Small intestine (tissue), 7 donors: Measurements from ENCODE around the gene JARID2. TPM values are rescaled to one million over a fixed set of nuclear protein-coding genes. Genes with fewer than 3 reads are reported as not detected.
"Not testable (repeated sequence)": the region's sequence is repeated elsewhere in the genome, so short reads cannot be mapped to it uniquely, and the experiment has no call there.

Experiments used
- DNase-seq, 2 donors: peaks; one replicate each; pipeline versions ENCODE4 v3.0.0 to v3.0.0-alpha.2; 2013
- FAIRE-seq: peaks from 2 replicates; lab custom pipeline; 2012; peaks lifted over from hg19 to GRCh38; lab: Jason Lieb, UNC
- H3K27ac ChIP-seq, 3 donors: one replicate each; pipeline ENCODE4 v1.5.1; 2013; ENCODE audit warnings: low read length in 2 of 3, mild to moderate bottlenecking in 2 of 3, control low read depth in 1 of 3, inconsistent platforms in 1 of 3, low read depth in 1 of 3, moderate library complexity in 1 of 3
- H3K27me3 ChIP-seq, 3 donors: one replicate each; pipeline ENCODE4 v1.6.1; 2013; ENCODE audit warnings: low read length in 3 of 3, inconsistent platforms in 1 of 3; ENCODE audit not compliant: control insufficient read depth in 3 of 3, insufficient read depth in 3 of 3
- H3K36me3 ChIP-seq, 3 donors: one replicate each; pipeline ENCODE4 v1.6.1; 2013; ENCODE audit warnings: low read length in 3 of 3, inconsistent platforms in 1 of 3, low read depth in 1 of 3, mild to moderate bottlenecking in 1 of 3, moderate library complexity in 1 of 3; ENCODE audit not compliant: control insufficient read depth in 3 of 3, insufficient read depth in 2 of 3
- H3K4me1 ChIP-seq, 3 donors: one replicate each; pipeline ENCODE4 v1.6.1; 2013; ENCODE audit warnings: low read length in 2 of 3, inconsistent platforms in 1 of 3, low read depth in 1 of 3, mild to moderate bottlenecking in 1 of 3, moderate library complexity in 1 of 3; ENCODE audit not compliant: control insufficient read depth in 3 of 3, insufficient read depth in 2 of 3
- H3K4me3 ChIP-seq, 3 donors: one replicate each; pipeline ENCODE4 v1.5.1; 2013; ENCODE audit warnings: low read length in 3 of 3, control low read depth in 1 of 3, inconsistent platforms in 1 of 3, low read depth in 1 of 3, mild to moderate bottlenecking in 1 of 3, moderate library complexity in 1 of 3
- H3K9me3 ChIP-seq, 2 donors: one replicate each; pipeline ENCODE4 v1.6.1; 2013; ENCODE audit warnings: low read depth in 1 of 2, low read length in 1 of 2; ENCODE audit not compliant: control insufficient read depth in 2 of 2, insufficient read depth in 1 of 2
- WGBS, 3 donors: extraction: QIAGEN DNeasy Blood & Tissue Kit; methylation state at CpG; one replicate each; pipeline ENCODE4 v1.1.7; 2013; 5-methylcytosine and 5-hydroxymethylcytosine counted together
- polyA plus RNA-seq, 4 donors: library from polyadenylated mRNA; stranded (reverse) in 3 of 4; unstranded in 1 of 4; fragments of 200-250 nt in 3 of 4; fragments of 120-200 nt in 1 of 4; gene quantifications; one replicate each; pipeline versions ENCODE4 v1.2.1 to v1.2.3, GENCODE V29; 2013
- donor health status: healthy with polysubstance abuse.
- donor health status: control.
- donor health status: control.
- donor health status: Bipolar disorder and iron deficiency.
- donor health status: healthy.

Gene JARID2
- polyA plus RNA-seq, 4 donors: 4.9 to 10.5 (median 6.7) TPM

DNA sequence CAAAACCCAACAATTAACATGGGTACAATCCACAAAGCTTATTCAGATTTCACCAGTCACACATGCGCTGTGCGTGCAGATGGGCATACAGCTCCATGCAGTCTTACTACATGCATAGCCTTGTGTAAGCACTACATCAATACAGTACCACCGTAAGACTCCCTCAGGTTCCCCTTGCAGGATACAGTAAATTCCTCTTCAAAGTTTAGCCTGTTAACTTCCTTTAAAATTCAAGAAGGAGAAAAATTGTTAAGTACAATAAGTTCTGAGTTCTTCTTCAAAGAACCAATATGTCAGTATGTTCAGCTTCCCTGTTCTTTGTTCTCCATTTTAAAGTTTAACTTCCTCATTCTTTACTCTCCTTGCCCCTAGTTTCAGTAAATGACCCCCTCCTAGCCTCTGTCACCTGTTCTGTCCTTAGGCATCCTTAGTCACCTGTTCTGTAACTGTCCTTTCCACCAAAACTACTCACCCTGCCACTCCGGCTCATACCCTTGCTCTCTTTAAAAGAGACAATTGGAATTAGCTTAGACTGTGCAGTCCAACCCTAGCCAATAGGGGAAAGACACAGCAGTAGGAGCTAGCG, 297.6 kb downstream of the JARID2 start:
- FAIRE-seq, DNase-seq, H3K4me3 ChIP-seq, H3K4me1 ChIP-seq, H3K36me3 ChIP-seq, H3K27me3 ChIP-seq, H3K9me3 ChIP-seq, H3K27ac ChIP-seq: not testable (repeated sequence)
- WGBS, 3 donors: 95 to 98% (median 96%) methylated on average over 5 of the region's 5 CpGs

DNA sequence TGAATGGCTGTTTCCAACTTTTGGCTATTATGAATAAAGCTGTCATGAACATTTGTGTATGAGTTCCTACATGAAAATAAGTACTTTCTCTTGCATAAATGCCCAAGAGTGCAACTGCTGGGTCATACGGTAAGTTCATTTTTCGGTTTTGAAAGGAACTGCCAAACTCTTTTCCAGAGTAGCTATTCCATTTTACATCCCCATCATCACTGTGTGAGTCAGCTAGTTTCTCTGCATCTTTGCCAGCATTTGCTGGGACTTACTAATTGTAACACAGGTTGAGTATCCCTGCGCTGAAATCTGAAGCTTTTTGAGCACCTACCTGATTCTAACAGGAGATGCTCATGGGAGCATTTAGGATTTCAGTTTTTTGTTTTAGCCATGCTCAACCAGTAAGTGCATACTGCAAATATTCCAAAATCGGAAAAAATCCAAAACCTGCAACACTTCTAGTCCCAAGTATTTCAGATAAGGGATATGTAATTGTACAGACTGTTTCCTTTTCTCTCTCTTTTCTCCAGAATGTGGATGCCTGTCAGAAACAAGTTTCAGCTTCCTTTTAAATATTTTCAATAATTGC, 298.5 kb downstream of the JARID2 start:
- no peak overlapping the region for H3K27ac ChIP-seq
- no peaks in the 10 kb centered on the region for H3K4me1 ChIP-seq
- 91 to 99% (median 95%) methylated on average over 4 of the region's 4 CpGs for whole genome bisulfite sequencing, 3 donors
- H3K36me3 ChIP-seq: peaks cover 0 to under 1% (median 0%) of the 10 kb centered on the region in 3 donors
- FAIRE-seq (no peak), DNase-seq (no peak)
- no peak overlapping the region for H3K4me3 ChIP-seq
- no peaks in the 10 kb centered on the region for H3K27me3 ChIP-seq
- peaks cover 0 to 9% of the 10 kb centered on the region in 2 donors for H3K9me3 ChIP-seq

DNA sequence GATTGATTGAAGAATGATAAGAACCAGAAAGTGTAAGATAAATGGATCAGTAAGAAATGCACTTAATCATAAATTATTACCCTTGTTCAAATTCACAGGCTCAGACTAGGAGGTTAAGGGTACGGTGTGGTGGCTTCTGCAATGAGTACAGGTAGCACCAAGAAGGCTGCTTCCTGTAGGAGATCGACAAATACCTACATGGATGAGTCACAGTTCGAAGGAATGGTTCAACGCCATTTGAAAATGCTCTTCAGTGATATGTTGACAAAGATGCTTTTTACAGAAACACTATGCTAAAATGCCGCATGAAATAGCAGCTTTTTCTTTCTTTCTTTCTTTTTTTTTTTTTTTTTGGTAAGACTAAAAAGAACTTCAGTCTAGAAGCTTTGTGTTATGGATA, 300.7 kb downstream of the JARID2 start:
- DNase-seq: no peak
- Histone ChIP-seq H3K4me3 (no peak overlapping the region), H3K9me3 (peaks cover 0 to 9% of the 10 kb centered on the region in 2 donors), H3K27me3 (no peaks in the 10 kb centered on the region), H3K4me1 (peaks cover 0 to 4% (median 0%) of the 10 kb centered on the region in 3 donors), H3K36me3 (peaks cover 0 to 2% (median 0%) of the 10 kb centered on the region in 3 donors), H3K27ac (no peak overlapping the region)
- WGBS, 3 donors: 90 to 94% (median 93%) methylated on average over 5 of the region's 5 CpGs
- FAIRE-seq: no peak

DNA sequence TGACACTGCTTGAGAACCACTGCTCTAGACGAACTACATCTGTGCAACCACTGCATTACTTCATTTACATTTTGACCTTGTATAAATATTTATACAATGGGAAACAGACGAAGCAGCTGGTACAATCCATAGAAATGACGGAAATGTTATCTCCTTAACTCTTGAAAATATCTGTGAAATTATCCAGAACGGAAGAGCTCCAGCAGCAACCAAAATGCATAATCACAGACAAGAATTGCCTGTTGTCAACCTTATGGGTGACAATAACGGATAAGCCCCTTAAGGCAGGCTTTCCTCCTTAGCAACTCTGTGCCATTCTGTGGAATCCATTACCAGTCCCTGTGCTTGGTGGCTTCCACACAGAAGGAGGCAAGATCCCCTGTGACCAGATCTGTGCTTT, 301.5 kb downstream of the JARID2 start:
- WGBS, 3 donors: 72 to 88% (median 79%) methylated on average over 5 of the region's 5 CpGs

DNA sequence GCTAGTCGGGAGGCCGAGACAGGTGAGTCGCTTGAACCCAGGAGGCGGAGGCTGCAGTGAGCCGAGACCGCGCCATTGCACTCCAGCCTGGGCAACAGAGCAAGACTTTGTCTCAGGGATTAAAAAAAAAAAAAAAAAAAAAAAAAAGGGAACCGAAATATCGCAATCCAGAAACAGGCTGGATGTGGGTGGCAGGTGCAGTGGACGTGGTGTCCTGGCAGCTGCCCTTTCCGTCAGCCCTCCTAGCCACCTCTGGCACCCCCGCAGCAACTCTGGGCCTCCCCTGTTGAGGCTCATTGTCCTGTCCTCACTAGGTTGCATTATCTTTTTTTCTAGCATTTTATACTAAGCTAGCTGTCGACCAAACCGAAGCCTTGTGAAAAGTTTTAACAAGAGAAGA, 303.5 kb downstream of the JARID2 start:
- DNase-seq (no peak), FAIRE-seq (no peak)
- 86 to 94% (median 92%) methylated on average over 12 to 14 of the region's 14 CpGs for WGBS, 3 donors

More for the DNA sequence above, 301.5 kb downstream of the JARID2 start:
- no peak for FAIRE-seq
- Histone ChIP-seq H3K9me3 (peaks cover 0 to 9% of the 10 kb centered on the region in 2 donors), H3K4me3 (no peak overlapping the region), H3K27ac (no peak overlapping the region), H3K27me3 (no peaks in the 10 kb centered on the region), H3K36me3 (peaks cover 0 to 6% (median 0%) of the 10 kb centered on the region in 3 donors), H3K4me1 (peaks cover 0 to 4% (median 0%) of the 10 kb centered on the region in 3 donors)
- DNase-seq: no peak

DNA sequence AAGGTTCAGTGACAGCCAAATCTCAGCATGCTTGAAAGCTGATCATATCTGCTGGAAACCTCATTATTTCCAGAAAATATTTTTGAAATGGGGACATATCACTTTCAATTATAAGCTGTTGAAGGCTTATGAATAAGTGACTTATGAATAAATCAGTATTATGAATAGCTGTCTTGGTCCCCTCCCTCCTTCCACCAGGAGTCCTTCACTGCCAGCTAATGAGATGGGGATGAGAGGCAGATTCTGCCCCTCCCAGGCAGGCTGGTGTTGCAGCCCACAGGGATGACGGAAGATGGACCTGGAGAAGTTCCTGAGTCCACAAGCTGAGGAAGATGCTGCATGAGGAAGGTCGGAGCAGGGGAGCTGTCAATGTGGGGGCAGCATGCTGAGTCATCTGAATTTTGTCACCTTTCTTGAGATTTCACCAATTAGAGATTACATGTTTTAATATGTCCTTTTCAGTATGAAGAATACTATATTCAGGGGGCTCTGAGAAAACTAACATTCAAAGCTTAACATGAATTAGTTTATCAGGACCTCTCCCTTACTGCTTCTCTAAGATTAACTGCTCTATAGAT, 304.8 kb downstream of the JARID2 start:
- peaks cover 0 to 6% (median 0%) of the 10 kb centered on the region in 3 donors for H3K36me3 ChIP-seq
- DNase-seq (no peak), FAIRE-seq (no peak)
- peaks cover 0 to 4% (median 0%) of the 10 kb centered on the region in 3 donors for H3K4me1 ChIP-seq
- H3K4me3 ChIP-seq: no peak overlapping the region
- no peaks in the 10 kb centered on the region for H3K27me3 ChIP-seq
- no peak overlapping the region for H3K27ac ChIP-seq
- no peaks in the 10 kb centered on the region for H3K9me3 ChIP-seq
- 86 to 97% (median 91%) methylated on average over 2 of the region's 2 CpGs for WGBS, 3 donors

More for the DNA sequence above, 303.5 kb downstream of the JARID2 start:
- peaks cover 0 to 6% (median 0%) of the 10 kb centered on the region in 3 donors for H3K36me3 ChIP-seq
- H3K27ac ChIP-seq: no peak overlapping the region
- no peak overlapping the region for H3K4me3 ChIP-seq
- no peaks in the 10 kb centered on the region for H3K27me3 ChIP-seq
- H3K9me3 ChIP-seq: peaks cover 0 to 2% of the 10 kb centered on the region in 2 donors
- peaks cover 0 to 4% (median 0%) of the 10 kb centered on the region in 3 donors for H3K4me1 ChIP-seq

DNA sequence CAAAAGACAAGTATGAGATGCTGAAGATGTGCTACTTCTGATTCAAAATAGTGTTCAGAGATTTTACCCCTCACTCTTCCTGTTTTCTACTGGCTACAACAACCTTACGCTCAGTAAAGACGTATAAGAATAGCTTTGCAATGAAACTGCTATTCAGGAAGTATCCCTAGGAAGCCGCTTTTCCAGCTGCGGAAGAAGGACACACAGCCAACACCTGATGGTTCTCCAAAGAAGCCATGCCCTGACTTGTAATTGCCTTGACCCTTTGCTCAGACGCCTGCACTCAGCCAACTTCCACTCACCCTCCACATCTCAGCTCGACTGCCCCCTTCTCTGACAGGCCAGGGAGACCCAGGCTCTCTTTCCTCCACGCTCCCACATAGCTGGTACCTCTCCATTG, 305.4 kb downstream of the JARID2 start:
- H3K4me3 ChIP-seq: no peak overlapping the region
- H3K27ac ChIP-seq: peak overlapping the region in 1 of 3 donors; percentile 7
- H3K9me3 ChIP-seq: no peaks in the 10 kb centered on the region
- H3K36me3 ChIP-seq: peaks cover 0 to 6% (median 0%) of the 10 kb centered on the region in 3 donors
- H3K4me1 ChIP-seq: peaks cover 0 to 4% (median 0%) of the 10 kb centered on the region in 3 donors
- FAIRE-seq (no peak), DNase-seq (no peak)
- WGBS, 3 donors: 83 to 93% (median 91%) methylated on average over 7 of the region's 7 CpGs
- H3K27me3 ChIP-seq: no peaks in the 10 kb centered on the region

DNA sequence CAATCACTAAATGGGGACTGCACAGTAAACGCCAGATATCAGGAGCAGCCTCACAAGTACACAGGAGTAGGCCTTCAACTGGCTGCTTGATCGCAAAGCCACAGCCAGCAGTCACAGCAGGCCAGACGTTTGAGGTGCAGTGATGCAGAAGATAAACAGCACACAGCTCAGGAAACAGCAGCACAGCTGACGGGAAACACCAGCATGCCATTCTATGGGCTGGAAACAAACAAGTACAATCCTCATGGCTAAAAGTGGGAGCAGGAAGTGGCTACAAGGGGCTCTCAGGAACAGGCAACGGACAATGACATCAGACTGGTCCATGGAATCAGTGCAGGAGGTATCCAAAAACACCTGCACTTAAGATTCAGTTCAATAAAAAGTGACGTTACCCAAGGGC, 305.9 kb downstream of the JARID2 start:
- FAIRE-seq (no peak), DNase-seq (peak in 1 of 2 donors; percentile 5)
- H3K27ac ChIP-seq: peak overlapping the region in 1 of 3 donors; percentile 7
- no peak overlapping the region for H3K4me3 ChIP-seq
- no peaks in the 10 kb centered on the region for H3K9me3 ChIP-seq
- no peaks in the 10 kb centered on the region for H3K27me3 ChIP-seq
- peaks cover 0 to 6% (median 0%) of the 10 kb centered on the region in 3 donors for H3K36me3 ChIP-seq
- 55 to 70% (median 70%) methylated on average over 6 of the region's 6 CpGs for WGBS, 3 donors
- peaks cover 0 to 4% (median 0%) of the 10 kb centered on the region in 3 donors for H3K4me1 ChIP-seq
